Vagina (tissue), 2 donors: ENCODE data around the gene AGK.

Experiments used
- POLR2A ChIP-seq, 2 donors: fragments of 450-650 bp; IDR thresholded peaks; one replicate each; pipeline ENCODE4 v1.6.1; 2017; ENCODE audit warnings: antibody characterized with exemption in 2 of 2, mild to moderate bottlenecking in 2 of 2, moderate library complexity in 2 of 2
- TF ChIP-seq, protein P1 (sequence below), 3 experiments: fragments of 450-650 bp in 2 of 3; fragments of 200-600 bp in 1 of 3; sonication (generic) in 1 of 3; IDR thresholded peaks; one replicate each; pipeline ENCODE4 v1.5.1; 2017 to 2019; ENCODE audit warnings: antibody characterized with exemption in 3 of 3, mild to moderate bottlenecking in 2 of 3, moderate library complexity in 2 of 3

DNA sequence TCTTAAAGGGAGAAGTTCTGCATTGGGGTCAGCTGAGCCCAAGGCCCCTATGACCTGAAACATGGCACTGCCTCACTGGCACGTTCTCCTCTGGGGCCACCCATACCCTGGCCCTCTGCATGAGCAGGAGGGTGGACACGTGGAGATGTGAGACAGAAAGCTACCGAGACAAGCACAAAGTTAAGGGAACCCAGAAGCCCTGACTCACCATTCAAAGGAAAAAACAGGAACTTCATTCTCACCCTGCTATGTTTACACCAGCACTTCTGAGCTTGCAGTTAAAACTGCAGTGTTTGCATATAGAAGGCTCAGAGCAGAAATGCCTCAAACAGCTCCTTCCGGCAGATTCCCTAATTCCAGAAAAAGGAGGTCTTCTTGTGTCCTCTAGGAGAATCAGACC, 109.0 kb downstream of the AGK start:
- TF ChIP-seq, protein P1, sequence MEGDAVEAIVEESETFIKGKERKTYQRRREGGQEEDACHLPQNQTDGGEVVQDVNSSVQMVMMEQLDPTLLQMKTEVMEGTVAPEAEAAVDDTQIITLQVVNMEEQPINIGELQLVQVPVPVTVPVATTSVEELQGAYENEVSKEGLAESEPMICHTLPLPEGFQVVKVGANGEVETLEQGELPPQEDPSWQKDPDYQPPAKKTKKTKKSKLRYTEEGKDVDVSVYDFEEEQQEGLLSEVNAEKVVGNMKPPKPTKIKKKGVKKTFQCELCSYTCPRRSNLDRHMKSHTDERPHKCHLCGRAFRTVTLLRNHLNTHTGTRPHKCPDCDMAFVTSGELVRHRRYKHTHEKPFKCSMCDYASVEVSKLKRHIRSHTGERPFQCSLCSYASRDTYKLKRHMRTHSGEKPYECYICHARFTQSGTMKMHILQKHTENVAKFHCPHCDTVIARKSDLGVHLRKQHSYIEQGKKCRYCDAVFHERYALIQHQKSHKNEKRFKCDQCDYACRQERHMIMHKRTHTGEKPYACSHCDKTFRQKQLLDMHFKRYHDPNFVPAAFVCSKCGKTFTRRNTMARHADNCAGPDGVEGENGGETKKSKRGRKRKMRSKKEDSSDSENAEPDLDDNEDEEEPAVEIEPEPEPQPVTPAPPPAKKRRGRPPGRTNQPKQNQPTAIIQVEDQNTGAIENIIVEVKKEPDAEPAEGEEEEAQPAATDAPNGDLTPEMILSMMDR (IDR thresholded peaks at IDR 0.05), result no peak
- TF ChIP-seq POLR2A (IDR thresholded peaks at IDR 0.05), result no peak
